WTC11 (cell line): ENCODE measurements around the gene YTHDF1. TPM values are rescaled to one million over a fixed set of nuclear protein-coding genes. Genes with fewer than 3 reads are reported as not detected.
A peak's percentile ranks its signal among the peaks of the same experiment; 100 is the strongest.

ENCODE experiments used
- ATAC-seq: fragments of 200-7000 bp; cut with Tn5 transposase; 2 replicates; pipeline ENCODE4 v1.10.0; 2021; ENCODE audit warnings: mild to moderate bottlenecking, moderate library complexity
- CTCF ChIA-PET: fragments of 300-600 bp; sonication (Branson Sonifier 250); formaldehyde crosslinking; loops from one replicate; lab custom pipeline; 2021; ENCODE audit warnings: antibody characterized with exemption; lab: Charles Lee
- POLR2A ChIA-PET: fragments of 350-600 bp; sonication (Branson Sonifier 250); formaldehyde crosslinking; loops from one replicate; lab custom pipeline; 2021; ENCODE audit warnings: antibody characterized with exemption; lab: Charles Lee
- DNase-seq: peaks from one replicate; pipeline ENCODE4 v3.0.0; 2021; ENCODE audit warnings: low spot score
- H3K27ac Mint-ChIP-seq: 2 replicates; pipeline ENCODE4 v1.8.0; 2021; ENCODE audit warnings: mixed read lengths
- H3K27me3 Mint-ChIP-seq: 2 replicates; pipeline ENCODE4 v1.8.0; 2021; ENCODE audit warnings: low read depth, mild to moderate bottlenecking, moderate library complexity, mixed read lengths
- H3K36me3 Mint-ChIP-seq: 2 replicates; pipeline ENCODE4 v1.8.0; 2021; ENCODE audit warnings: mixed read lengths
- H3K4me1 Mint-ChIP-seq: 2 replicates; pipeline ENCODE4 v1.8.0; 2022; ENCODE audit warnings: mixed read lengths
- H3K4me3 Mint-ChIP-seq: 2 replicates; pipeline ENCODE4 v1.8.0; 2021; ENCODE audit warnings: mild to moderate bottlenecking, moderate library complexity, mixed read lengths
- H3K9me3 Mint-ChIP-seq: 2 replicates; pipeline ENCODE4 v1.8.0; 2021; ENCODE audit warnings: mixed read lengths
- ATF3 ChIP-seq: sonication (generic); formaldehyde crosslinking; conservative IDR thresholded peaks from 2 replicates; pipeline ENCODE4 v1.8.1; 2022; ENCODE audit warnings: mild to moderate bottlenecking, missing genetic modification reagents
- ATF6 ChIP-seq: sonication (generic); formaldehyde crosslinking; IDR thresholded peaks from 2 replicates; pipeline ENCODE4 v1.8.1; 2023; ENCODE audit warnings: mild to moderate bottlenecking, missing genetic modification reagents
- CTCF ChIP-seq: fragments of 200-600 bp; IDR thresholded peaks from 2 replicates; pipeline ENCODE4 v1.8.0; 2022; ENCODE audit warnings: antibody characterized with exemption
- FOXJ3 ChIP-seq: sonication (generic); formaldehyde crosslinking; IDR thresholded peaks from 2 replicates; pipeline ENCODE4 v1.9.0; 2021; ENCODE audit warnings: missing genetic modification reagents, mild to moderate bottlenecking, borderline replicate concordance
- FOXK1 ChIP-seq: sonication (generic); formaldehyde crosslinking; IDR thresholded peaks from 2 replicates; pipeline ENCODE4 v1.8.0; 2022; ENCODE audit warnings: mild to moderate bottlenecking, moderate library complexity, missing genetic modification reagents
- GABPB1 ChIP-seq: sonication (generic); formaldehyde crosslinking; IDR thresholded peaks from 2 replicates; pipeline ENCODE4 v1.8.1; 2023; ENCODE audit warnings: mild to moderate bottlenecking, missing genetic modification reagents
- IRF2 ChIP-seq: sonication (generic); formaldehyde crosslinking; IDR thresholded peaks from 2 replicates; pipeline ENCODE4 v1.8.0; 2022; ENCODE audit warnings: low read depth, missing genetic modification reagents, borderline replicate concordance
- NR2C2 ChIP-seq: sonication (generic); formaldehyde crosslinking; IDR thresholded peaks from 2 replicates; pipeline ENCODE4 v1.8.0; 2022; ENCODE audit warnings: mild to moderate bottlenecking, missing genetic modification reagents
- NR3C1 ChIP-seq: sonication (generic); formaldehyde crosslinking; conservative IDR thresholded peaks from 2 replicates; pipeline ENCODE4 v1.8.1; 2023; ENCODE audit warnings: low read depth, mild to moderate bottlenecking, missing genetic modification reagents
- RELA ChIP-seq: sonication (generic); formaldehyde crosslinking; IDR thresholded peaks from 2 replicates; pipeline ENCODE4 v1.8.1; 2022; ENCODE audit warnings: missing genetic modification reagents, mild to moderate bottlenecking, borderline replicate concordance
- SP1 ChIP-seq: sonication (generic); formaldehyde crosslinking; conservative IDR thresholded peaks from 2 replicates; pipeline ENCODE4 v1.8.1; 2022; ENCODE audit warnings: missing genetic modification reagents
- TCF7 ChIP-seq: sonication (generic); formaldehyde crosslinking; IDR thresholded peaks from 2 replicates; pipeline ENCODE4 v1.8.0; 2022; ENCODE audit warnings: mild to moderate bottlenecking, low read depth, missing genetic modification reagents, moderate library complexity
- USF1 ChIP-seq: sonication (generic); formaldehyde crosslinking; IDR thresholded peaks from 2 replicates; pipeline ENCODE4 v1.8.0; 2022; ENCODE audit warnings: mild to moderate bottlenecking, missing genetic modification reagents
- ZNF138 ChIP-seq: sonication (generic); formaldehyde crosslinking; conservative IDR thresholded peaks from 2 replicates; pipeline ENCODE4 v1.8.1; 2022; ENCODE audit warnings: mild to moderate bottlenecking, moderate library complexity, missing genetic modification reagents
- ZNF219 ChIP-seq: sonication (generic); formaldehyde crosslinking; IDR thresholded peaks from 2 replicates; pipeline ENCODE4 v1.8.0; 2023; ENCODE audit warnings: missing genetic modification reagents, mild to moderate bottlenecking, borderline replicate concordance
- ZNF232 ChIP-seq: sonication (generic); formaldehyde crosslinking; IDR thresholded peaks from 2 replicates; pipeline ENCODE4 v1.8.0; 2022; ENCODE audit warnings: mild to moderate bottlenecking, missing genetic modification reagents
- ZNF281 ChIP-seq: sonication (generic); formaldehyde crosslinking; IDR thresholded peaks from 2 replicates; pipeline ENCODE4 v1.8.0; 2023; ENCODE audit warnings: mild to moderate bottlenecking, missing genetic modification reagents
- ZNF425 ChIP-seq: fragments of 250-450 bp; sonication (Bioruptor Pico); conservative IDR thresholded peaks from 2 replicates; pipeline ENCODE4 v1.9.0; 2021; ENCODE audit warnings: mild to moderate bottlenecking
- ZNF671 ChIP-seq: fragments of 250-450 bp; sonication (Bioruptor Pico); IDR thresholded peaks from 2 replicates; pipeline ENCODE4 v1.8.0; 2021; ENCODE audit warnings: mild to moderate bottlenecking
- total RNA-seq: library from RNA; stranded (reverse); gene quantifications from 3 replicates; pipeline ENCODE4 v1.2.3, GENCODE V29; 2021

YTHDF1 gene
- total RNA-seq, 1 experiment from 2014 or later = 61.3 TPM

- no peak for TF ChIP-seq NR2C2 (CRISPR knock-in tag)
- no peak for TF ChIP-seq ZNF671 (CRISPR knock-in tag)
- no peak for TF ChIP-seq RELA (CRISPR knock-in tag)
- no peak for TF ChIP-seq ZNF425
- no peak for TF ChIP-seq TCF7 (CRISPR knock-in tag)
- no peak for TF ChIP-seq ZNF219
- no peak for TF ChIP-seq USF1 (CRISPR knock-in tag)
- TF ChIP-seq ATF6 (CRISPR knock-in tag) = no peak
- no peak for TF ChIP-seq FOXK1 (CRISPR knock-in tag)
- TF ChIP-seq ATF3 (CRISPR knock-in tag) = no peak
- no peak for TF ChIP-seq IRF2
- no peak for TF ChIP-seq ZNF232 (CRISPR knock-in tag)
- no peak for TF ChIP-seq ZNF138 (CRISPR knock-in tag)
- no peak for TF ChIP-seq GABPB1 (CRISPR knock-in tag)
- no peak for TF ChIP-seq FOXJ3 (CRISPR knock-in tag)
- TF ChIP-seq CTCF = no peak
- no peak for TF ChIP-seq ZNF281 (CRISPR knock-in tag)
- no peak for TF ChIP-seq NR3C1 (CRISPR knock-in tag)
- TF ChIP-seq SP1 (CRISPR knock-in tag) = no peak
- TF ChIP-seq, all 79 proteins: peak for 0
- ChIA-PET POLR2A (no interaction called here), CTCF (interaction anchor here (0.5 to 7.2 kb wide), 6 partner anchors 10 to 125 kb away, joined by 3 to 173 read pairs (median 11); partner anchors contain the start of gene BIRC7)
- DNase-seq = no peak
- no peak for ATAC-seq
- Mint-ChIP-seq H3K4me1 (peaks cover 23% of the 10 kb centered on the region), H3K36me3 (no peaks in the 10 kb centered on the region), H3K27me3 (peaks cover 47% of the 10 kb centered on the region), H3K9me3 (no peaks in the 10 kb centered on the region), H3K27ac (0 out of 2 replicates have a peak overlapping the region, but pooled peaks have one; percentile 36), H3K4me3 (no peak overlapping the region)
Measured at GRCh38 chr20:63255931-63256704, 40.2 kb upstream of the YTHDF1 start.
